GM04503 (cell line): Measurements from ENCODE around the gene SENP6.
"Not testable (repeated sequence)": the region's sequence is repeated elsewhere in the genome, so short reads cannot be mapped to it uniquely, and the experiment has no call there.

Experiments
- DNase-seq: peaks from one replicate; pipeline ENCODE4 v3.0.0-alpha.2; 2012; ENCODE audit warnings: low read depth

SENP6 gene

DNA sequence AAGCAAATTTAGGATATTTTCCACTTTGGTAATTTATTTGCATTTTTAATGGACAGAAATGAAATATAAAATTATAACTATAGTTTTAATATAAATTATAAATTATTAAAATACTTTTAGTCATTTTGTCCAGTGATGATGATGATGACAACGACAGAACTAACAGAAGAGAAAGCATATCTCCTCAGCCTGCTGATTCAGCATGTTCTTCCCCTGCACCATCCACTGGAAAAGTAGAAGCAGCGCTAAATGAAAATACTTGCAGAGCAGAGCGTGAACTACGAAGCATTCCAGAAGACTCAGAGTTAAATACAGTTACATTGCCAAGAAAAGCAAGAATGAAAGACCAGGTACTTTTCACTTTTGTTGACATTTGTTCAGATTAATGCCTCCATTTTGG, 64.9 kb downstream of the SENP6 start:
- no peak for DNase-seq

DNA sequence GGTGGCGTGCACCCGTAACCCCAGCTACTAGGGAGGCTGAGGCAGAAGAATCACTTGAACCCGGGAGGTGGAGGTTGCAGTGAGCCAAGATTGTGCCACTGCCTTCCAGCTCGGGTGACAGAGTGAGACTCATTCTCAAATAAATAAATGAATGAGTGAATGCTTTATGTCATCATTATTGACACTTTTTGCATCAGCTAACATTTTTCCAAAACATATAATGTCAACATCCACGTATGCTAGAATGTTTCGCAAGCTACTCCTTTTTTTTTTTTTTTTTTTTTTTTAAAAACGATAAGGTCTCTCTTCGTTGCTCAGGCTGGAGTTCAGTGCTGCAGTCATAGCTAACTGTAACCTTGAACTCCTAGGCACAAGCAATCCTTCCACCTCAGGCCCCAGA, 72.2 kb downstream of the SENP6 start:
- DNase-seq, result no peak

DNA sequence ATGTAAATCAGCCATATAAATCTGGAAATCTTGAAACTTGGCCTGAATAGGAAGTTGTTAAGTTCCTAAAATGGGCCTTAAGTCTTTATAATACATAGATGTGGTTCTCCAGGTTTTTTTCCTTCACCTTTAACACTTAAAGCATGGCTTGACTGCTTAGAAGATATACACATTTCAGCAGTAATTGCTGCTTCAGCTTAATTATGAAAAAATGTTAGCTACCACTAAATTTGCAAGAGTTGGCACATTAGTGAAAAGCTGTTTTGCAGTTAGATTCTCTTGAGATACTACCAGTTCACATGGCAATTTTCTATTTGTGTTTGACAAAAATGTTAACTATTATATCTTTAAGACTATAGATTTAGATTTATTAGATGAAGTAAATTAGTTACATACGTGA, 74.7 kb downstream of the SENP6 start:
- no peak for DNase-seq

DNA sequence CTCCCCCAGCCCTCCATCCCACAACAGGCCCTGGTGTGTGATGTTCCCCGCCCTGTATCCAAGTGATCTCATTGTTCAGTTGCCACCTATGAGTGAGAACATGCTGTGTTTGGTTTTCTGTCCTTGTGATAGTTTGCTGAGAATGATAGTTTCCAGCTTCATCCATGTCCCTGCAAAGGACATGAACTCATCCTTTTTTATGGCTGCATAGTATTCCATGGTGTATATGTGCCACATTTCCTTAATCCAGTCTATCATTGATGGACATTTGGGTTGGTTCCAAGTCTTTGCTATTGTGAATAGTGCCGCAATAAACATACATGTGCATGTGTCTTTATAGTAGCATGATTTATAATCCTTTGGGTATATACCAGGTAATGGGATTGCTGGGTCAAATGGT, 80.9 kb downstream of the SENP6 start:
- not testable (repeated sequence) for DNase-seq

DNA sequence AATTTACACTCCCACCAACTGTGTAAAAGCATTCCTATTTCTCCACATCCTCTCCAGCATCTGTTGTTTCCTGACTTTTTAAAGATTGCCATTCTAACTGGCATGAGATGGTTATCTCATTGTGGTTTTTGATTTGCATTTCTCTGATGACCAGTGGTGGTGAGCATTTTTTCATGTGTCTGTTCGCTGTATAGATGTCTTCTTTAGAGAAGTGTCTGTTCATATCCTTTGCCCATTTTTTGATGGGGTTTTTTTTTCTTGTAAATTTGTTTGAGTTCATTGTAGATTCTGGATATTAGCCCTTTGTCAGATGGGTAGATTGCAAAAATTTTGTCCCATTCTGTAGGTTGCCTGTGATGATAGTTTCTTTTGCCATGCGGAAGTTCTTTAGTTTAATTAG, 81.3 kb downstream of the SENP6 start:
- not testable (repeated sequence) for DNase-seq

DNA sequence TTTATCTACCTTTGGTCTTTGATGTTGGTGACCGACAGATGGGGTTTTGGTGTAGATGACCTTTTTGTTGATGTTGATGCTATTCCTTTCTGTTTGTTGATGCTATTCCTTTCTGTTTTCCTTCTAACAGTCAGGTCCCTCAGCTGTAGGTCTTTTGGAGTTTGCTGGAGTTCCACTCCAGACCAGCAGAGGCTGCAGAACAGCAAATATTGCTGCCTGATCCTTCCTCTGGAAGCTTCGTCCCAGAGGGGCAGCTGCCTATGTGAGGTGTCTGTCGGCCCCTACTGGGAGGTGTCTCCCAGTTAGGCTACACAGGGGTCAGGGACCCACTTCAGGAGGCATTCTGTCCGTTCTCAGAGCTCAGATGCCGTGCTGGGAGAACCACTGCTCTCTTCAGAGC, 85.9 kb downstream of the SENP6 start:
- not testable (repeated sequence) for DNase-seq

DNA sequence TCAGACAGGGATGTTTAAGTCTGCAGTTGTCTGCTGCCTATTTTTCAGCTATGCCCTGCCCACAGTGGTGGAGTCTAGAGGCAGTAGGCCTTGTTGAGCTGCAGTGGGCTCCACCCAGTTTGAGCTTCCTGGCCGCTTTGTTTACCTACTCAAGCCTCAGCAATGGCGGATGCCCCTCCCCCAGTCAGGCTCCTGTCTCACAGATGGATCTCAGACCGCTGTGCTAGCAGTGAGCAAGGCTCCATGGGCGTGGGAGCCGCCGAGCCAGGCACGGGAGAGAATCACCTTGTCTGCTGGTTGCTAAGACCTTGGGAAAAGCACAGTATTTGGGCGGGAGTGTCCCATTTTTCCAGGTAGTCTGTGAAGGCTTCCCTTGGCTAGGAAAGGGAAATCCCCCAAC, 86.3 kb downstream of the SENP6 start:
- DNase-seq, result not testable (repeated sequence)

DNA sequence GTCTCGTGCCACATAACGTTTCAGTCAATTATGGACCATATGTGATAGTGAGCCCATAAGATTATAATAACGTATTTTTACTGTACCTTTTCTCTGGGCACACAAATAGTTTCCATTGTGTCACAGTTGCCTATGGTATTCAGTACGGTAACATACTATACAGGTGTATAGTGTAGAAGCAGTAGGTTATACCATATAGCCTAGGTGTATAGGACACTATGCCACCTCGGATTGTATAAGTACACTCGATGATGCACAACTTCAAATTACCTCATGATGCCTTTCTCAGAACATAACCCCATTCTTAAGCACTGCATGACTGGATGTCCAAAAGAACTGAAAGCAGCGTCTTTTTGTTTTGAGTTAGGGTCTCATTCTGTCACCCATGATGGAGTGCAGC, 87.9 kb downstream of the SENP6 start:
- no peak for DNase-seq

DNA sequence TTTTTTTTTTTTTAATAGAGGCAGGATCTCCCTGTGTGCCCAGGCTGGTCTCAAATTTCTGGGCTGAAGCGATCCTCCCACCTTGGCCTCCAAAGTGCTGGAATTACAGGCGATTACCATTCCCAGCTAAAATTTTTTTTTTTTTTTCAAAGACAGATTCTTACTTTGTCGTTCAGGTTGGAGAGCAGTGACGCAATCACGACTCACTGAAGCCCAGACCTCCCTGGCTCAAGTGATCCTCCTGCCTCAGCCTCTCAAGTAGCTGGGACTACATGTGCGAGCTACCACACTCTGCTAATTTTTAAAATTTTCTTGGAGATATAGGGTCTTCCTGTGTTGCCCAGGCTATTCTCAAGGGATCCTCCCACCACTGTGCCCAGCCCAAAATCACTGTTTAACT, 89.3 kb downstream of the SENP6 start:
- no peak for DNase-seq

DNA sequence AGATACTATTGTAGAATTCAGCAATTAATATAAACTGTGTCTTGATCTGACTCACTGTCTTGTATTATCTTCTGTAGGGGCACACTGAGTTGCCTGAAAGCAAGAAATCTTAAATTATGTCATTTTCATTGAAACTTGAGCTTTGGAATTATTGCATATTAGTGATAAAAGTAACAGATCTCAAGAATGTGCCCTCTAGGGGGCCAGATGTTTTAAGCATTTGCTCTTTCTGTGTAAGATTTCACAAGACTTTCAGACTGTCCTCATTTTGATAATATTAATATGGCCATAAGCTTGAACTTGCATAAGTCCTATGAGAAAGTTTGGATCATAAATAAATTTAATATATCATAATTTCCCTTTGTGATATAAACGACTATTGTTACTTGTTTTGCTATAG, 91.9 kb downstream of the SENP6 start:
- DNase-seq, result peak; percentile 5

DNA sequence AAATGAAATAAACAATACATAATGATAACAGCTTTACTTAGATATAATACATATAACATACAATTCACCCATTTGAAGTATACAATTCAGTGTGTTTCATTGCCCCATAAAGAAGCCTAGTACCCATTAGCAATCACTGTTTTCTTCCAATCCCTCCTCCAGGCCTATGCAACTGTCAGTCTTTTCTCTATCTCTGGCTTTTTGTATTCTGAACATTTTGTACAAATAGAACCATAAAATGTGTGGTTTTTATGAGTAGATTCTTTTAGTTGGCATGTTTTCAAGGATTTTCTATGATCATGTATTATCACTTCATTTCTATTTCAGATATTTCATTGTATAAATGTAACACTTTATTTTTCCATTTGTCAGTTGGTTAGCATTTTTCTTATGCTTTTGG, 92.7 kb downstream of the SENP6 start:
- DNase-seq, result no peak

DNA sequence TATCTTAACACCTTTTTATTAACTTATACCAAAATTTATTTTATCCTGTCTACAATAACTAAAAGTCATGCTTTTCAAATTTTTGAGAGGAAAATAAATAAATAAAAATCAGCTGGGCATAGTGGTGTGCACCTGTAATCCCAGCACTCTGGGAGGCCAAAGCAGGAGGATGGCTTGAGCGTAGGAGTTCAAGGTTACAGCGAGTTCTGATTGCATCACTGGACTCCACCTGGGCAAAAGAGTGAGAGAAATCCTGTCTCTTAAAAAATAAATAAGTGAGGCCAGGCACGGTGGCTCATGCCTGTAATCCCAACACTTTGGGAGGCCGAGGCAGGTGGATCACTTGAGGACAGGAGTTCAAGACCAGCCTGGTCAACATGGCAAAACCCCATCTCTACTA, 106.7 kb downstream of the SENP6 start:
- DNase-seq, result not testable (repeated sequence)

DNA sequence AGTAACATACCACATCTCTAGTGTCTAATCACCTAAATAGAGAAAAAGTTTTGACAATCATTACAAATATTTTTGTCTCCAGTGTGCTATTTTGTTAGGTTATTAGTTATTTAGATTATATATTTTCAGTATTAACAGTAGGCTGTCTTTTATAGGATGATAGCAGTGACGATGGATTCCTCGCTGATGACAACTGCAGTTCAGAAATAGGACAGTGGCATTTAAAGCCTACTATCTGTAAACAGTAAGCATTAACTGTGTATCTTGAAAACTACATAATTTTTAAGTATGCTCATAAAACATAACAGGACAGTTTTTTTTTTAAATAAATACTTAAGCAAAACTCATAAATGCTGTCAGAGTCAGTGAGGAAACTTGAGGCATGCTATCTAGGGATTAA, 109.5 kb downstream of the SENP6 start:
- DNase-seq, result no peak

DNA sequence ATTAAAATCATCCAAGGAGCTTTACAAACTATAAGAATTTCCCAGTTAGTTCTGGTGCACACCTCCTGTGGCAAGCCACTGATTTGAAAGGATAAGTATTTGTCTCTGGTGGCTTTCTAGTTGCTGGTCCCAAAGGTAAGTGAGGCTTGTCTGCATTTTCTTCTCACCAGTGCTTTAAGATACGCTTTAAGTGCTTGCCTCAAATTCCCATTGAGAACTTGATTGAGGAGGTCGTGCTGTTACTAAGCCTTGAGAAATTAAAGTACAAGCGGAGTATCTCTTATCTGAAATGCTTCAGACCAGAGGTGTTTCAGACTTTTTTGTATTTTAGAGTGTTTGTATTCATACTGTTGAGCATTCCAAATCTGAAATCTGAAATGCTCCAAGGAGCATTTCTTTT, 117.5 kb downstream of the SENP6 start:
- no peak for DNase-seq

DNA sequence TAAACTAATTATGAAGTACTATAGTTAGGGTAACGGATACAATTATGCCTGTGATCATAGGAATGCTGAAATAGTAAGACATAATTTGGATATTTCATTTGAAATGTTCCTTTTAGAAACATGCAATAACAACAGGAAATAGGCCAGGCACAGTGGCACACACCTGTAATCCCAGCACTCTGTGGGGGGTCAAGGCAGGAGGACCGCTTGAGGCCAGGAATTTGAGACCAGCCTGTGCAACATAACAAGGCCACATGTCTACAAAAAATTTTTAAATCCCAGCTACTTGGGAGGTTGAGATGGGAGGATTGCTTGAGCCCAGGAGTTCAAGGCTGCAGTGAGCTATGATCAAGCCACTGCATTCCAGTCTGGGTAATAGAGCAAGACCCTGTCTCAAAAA, 121.7 kb downstream of the SENP6 start:
- no peak for DNase-seq

DNA sequence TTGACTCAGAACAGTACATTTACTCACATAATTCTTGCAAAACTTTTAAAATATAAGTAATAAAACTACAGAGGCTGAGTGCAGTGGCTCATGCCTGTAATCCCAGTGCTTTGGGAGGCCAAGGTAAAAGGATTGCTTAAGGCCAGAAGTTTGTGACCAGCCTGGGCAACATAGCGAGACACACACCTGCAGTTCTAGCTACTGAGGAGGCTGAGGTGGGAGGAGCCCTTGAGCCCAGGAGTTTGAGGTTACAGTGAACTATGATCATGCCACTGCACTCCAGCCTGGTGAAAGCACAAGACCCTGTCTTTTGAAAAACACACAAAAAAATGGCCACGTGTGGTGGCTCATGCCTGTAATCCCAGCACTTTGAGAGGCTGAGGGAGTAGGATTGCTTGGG, 125.5 kb downstream of the SENP6 start:
- no peak for DNase-seq

DNA sequence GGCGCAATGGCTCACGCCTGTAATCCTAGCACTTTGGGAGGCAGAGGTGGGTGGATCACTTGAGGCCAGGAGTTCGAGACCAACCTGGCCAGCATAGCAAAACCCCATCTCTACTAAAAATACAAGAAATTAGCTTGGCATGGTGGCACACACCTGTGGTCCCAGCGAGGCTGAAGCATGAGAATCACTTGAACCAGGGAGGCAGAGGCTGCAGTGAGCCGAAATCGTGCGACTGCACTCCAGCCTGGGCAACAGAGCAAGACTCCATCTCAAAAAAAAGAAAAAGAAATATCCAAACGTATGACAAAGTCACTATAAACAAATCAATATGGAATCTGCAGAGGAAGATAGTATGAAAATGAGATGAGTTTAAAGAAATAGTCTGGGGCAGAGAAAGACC, 129.3 kb downstream of the SENP6 start:
- DNase-seq, result not testable (repeated sequence)

DNA sequence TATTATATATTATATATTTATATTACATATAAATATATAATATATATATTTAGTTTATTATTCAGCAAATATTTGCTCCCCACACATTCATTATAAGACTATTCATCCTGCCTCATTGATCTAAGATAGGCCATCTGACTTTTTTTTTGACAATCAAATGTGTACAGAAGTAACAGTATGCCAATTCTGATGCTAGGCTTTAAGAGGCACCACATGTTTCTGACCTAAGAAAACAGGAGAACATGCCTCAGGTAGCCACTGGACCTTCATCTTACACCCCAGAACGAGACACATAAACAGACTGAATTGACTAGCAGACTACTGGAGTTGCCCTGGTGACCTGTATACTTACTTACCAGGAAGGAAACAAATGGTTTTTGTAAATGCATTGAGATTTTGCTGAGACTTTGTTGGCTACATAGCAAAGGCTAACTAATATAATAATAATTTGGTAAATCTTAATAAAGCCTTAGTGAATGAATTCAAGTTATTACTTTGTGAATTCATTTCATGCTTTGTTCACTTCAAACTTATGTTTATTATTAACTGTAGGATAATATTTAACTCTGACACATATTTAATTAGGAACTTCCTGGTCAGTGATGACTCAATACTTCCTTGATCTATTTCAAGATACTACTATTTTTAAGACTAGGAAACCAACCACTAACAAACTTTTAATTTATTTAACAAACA, 134.0 kb downstream of the SENP6 start:
- no peak for DNase-seq

DNA sequence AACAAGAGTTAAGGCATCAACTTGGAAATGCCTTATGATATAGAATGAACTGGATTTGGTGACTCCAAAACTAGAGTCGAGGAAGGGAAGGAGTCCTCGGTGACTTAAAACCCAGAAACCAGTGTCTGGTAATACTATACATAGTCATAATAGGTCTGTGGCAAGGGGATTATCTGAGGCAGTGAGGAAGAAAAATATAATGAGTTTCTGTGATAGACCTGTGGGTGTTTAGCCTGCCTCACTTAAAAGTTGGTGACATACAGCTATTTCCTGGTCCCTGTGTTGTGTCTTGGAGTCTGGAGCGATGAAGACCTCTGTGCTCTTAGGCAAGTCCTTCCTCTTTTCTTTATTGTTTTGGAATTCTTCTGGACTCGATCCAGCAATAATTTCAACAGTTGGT, 142.3 kb downstream of the SENP6 start:
- no peak for DNase-seq

DNA sequence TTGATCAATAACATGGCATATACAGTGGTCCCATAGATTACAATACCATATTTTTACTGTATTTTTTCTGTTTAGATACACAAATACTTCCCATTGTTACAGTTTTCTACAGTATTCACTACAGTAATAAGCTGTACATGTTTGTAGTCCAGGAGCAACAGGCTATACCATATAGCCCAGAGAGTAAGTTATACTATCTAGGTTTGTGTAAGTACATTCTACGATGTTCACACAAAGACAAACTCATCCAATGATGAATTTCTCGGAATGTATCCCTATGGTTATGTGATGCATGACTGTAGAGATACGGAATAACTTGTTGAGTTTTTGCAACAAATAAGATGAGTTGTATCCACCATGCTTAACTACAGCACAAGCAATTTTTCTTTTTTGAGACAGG, 143.7 kb downstream of the SENP6 start:
- DNase-seq, result no peak

DNA sequence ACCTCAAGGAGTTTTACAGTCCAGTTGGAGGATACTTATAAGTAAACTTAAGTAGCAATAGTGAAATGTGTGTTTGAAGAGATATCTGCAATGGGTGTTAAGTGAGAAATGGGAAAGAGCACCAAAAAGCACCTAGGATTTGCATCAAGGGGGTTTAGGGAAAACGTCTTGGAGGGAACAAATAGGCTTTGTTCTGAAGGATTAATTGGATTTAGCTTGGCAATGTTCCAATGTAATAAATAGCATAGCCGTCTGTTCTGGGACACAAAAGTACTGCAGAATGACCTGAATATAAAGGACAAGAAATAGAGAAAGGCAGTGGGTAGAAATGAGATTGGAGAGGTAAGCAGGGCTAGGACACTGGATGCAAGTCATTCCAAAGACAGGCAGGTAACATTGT, 144.5 kb downstream of the SENP6 start:
- DNase-seq, result no peak

DNA sequence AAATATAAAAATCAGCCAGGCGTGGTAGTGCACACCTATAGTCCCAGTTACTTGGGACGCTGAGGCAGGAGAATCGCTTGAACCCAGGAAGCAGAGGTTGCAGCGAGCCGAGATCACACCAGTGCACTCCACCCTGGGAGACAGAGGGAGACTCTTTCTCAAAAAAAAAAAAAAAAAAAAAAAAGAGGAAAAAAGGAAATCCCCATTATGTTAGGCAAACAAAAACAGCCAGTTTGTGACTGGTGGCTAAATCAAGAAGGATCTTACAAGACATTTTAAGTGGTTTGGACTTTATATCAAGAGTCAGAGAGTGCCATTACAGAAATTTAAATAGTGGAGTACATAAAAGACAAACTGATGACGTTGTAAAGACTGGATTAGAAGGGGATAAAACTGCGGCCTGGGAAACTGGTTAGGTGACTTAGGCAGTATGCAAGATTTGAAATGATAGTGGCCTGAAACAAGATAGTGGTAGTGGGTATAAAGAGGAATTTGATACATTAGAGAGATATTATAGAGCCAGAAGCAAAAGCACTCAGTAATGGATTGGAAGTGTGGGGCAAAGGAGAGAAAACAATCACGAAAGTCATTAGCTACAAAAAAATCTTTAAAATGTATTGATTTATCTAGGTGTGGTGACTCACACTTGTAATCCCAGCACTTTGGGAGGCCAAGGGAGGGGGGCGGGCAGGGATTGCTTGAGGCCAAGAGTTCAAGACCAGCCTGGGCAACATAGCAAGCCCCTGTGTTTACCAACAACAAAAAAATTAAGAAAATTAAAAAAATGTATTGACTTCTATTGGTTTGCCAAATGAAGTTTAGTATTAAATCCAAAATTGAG, 145.7 kb downstream of the SENP6 start:
- no peak for DNase-seq

DNA sequence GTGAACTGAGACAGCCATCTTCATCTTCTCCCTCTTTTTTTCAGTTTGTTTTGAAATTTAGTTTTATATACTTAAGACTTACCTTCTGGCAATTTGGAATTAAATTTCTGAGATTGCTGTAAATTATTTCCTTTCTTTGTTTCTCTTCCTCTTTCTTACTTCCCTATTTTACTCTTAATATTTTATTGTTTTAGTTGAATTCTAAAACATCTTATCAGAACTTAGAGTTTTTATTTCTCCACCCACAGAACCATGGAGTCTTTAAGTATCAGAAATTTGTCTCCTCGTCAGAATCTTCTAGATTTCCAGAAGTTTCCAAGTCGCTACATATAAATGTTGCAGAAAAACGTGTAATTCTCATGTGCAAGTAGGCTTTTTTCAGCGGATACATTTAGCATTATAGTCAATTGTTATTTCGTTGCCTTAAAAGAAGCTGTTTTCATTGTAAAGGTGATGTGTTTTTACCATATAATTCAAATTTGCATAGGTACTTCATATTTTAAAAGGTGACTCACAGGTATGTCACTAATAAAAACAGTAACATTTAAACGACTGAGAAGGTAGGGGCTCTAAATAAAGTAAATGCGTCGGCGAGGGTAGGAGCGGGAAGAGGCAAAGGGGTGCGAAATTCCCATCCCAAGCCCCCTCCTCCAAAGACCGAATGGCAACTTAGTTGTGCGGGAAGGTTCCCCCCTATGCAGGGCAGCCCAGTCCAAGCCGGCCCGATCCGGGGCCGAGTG, 146.5 kb downstream of the SENP6 start:
- no peak for DNase-seq
